HL-60 (cell line): ENCODE measurements around the gene TMEM163.

Experiments used
- CTCF ChIP-seq: IDR thresholded peaks from one replicate; pipeline ENCODE4 v1.5.1; 2011; ENCODE audit warnings: low read length, control low read depth, inconsistent platforms; ENCODE audit not compliant: insufficient read depth
- GABPA ChIP-seq: IDR thresholded peaks from 2 replicates; pipeline ENCODE4 v1.6.1; 2012; ENCODE audit warnings: low read depth
- POLR2AphosphoS5 ChIP-seq: IDR thresholded peaks from 2 replicates; pipeline ENCODE4 v1.6.1; 2012; ENCODE audit warnings: low read depth

- TF ChIP-seq CTCF (no peak), GABPA (no peak), POLR2AphosphoS5 (no peak)
These were observed 307.4 kb downstream of the TMEM163 start for GRCh38 chr2:134411279-134411827.
